Renal pelvis (tissue), 4 donors: Measurements from ENCODE around the gene ADRA2A. TPM values are rescaled to one million over a fixed set of nuclear protein-coding genes. Genes with fewer than 3 reads are reported as not detected.

Source experiments
- DNase-seq: peaks from one replicate; pipeline ENCODE4 v3.0.0-alpha.2; 2013
- polyA plus RNA-seq, 3 donors: library from polyadenylated mRNA; unstranded; fragments of 120-200 nt; gene quantifications; one replicate each; pipeline ENCODE4 v1.2.1, GENCODE V29; 2013; ENCODE audit not compliant: insufficient read length in 3 of 3

Gene ADRA2A
- polyA plus RNA-seq, 3 donors, result 2.7 TPM

GRCh38 chr10:111082102-111082975 is 5.5 kb downstream of the ADRA2A start:
- no peak for DNase-seq

GRCh38 chr10:111083222-111084095 is 6.6 kb downstream of the ADRA2A start:
- no peak for DNase-seq

- DNase-seq, result no peak
Measured at GRCh38 chr10:111084366-111085255, 7.8 kb downstream of the ADRA2A start.

- DNase-seq, result no peak
Measured at GRCh38 chr10:111085690-111086353, 9.0 kb downstream of the ADRA2A start.

GRCh38 chr10:111086574-111086973 is 9.7 kb downstream of the ADRA2A start:
- no peak for DNase-seq

GRCh38 chr10:111087331-111087756 is 10.5 kb downstream of the ADRA2A start:
- DNase-seq, result no peak

GRCh38 chr10:111087968-111088505 is 11.2 kb downstream of the ADRA2A start:
- no peak for DNase-seq

GRCh38 chr10:111089293-111089692 is 12.5 kb downstream of the ADRA2A start:
- no peak for DNase-seq

- no peak for DNase-seq
Measured at GRCh38 chr10:111091833-111092232, 15.0 kb downstream of the ADRA2A start.

- DNase-seq, result no peak
Measured at GRCh38 chr10:111093741-111094380, 17.0 kb downstream of the ADRA2A start.

- DNase-seq, result no peak
Measured at GRCh38 chr10:111098679-111099437, 22.0 kb downstream of the ADRA2A start.

GRCh38 chr10:111100198-111100597 is 23.4 kb downstream of the ADRA2A start:
- no peak for DNase-seq

GRCh38 chr10:111101796-111102195 is 25.0 kb downstream of the ADRA2A start:
- DNase-seq, result no peak

GRCh38 chr10:111102359-111102837 is 25.6 kb downstream of the ADRA2A start:
- DNase-seq, result no peak

- DNase-seq, result no peak
Measured at GRCh38 chr10:111103196-111103840, 26.5 kb downstream of the ADRA2A start.

GRCh38 chr10:111104811-111105210 is 28.0 kb downstream of the ADRA2A start:
- no peak for DNase-seq

GRCh38 chr10:111106081-111106480 is 29.3 kb downstream of the ADRA2A start:
- no peak for DNase-seq

GRCh38 chr10:111107023-111107422 is 30.2 kb downstream of the ADRA2A start:
- no peak for DNase-seq

- DNase-seq, result no peak
Measured at GRCh38 chr10:111107846-111108245, 31.0 kb downstream of the ADRA2A start.
